DMS79 treated with DMSO at 0.1 percent for 48 hours (cell line): Measurements from ENCODE around the gene GTPBP3.
A peak's percentile ranks its signal among the peaks of the same experiment; 100 is the strongest.

Source experiments
- DNase-seq: peaks from one replicate; lab custom pipeline; 2025; lab: John Stamatoyannopoulos, UW

Gene GTPBP3

GRCh38 chr19:17309198-17309964 is 28.0 kb upstream of the GTPBP3 start, which contains the start of gene DDA1:
DDA1 (plus strand) TSS chr19:17309563; CDS start chr19:17309655, 92 bp downstream.
- peak; percentile 98 for DNase-seq

- DNase-seq, result peak; percentile 16
Measured at GRCh38 chr19:17309965-17310461, 27.3 kb upstream of the GTPBP3 start.

GRCh38 chr19:17311455-17312188 is 25.7 kb upstream of the GTPBP3 start:
- no peak for DNase-seq

GRCh38 chr19:17312189-17313113 is 24.9 kb upstream of the GTPBP3 start:
- DNase-seq, result no peak

GRCh38 chr19:17314007-17314593 is 23.3 kb upstream of the GTPBP3 start:
- DNase-seq, result no peak

- no peak for DNase-seq
Measured at GRCh38 chr19:17318966-17319365, 18.4 kb upstream of the GTPBP3 start.

GRCh38 chr19:17319473-17320238 is 17.7 kb upstream of the GTPBP3 start:
- DNase-seq, result no peak

GRCh38 chr19:17320435-17320834 is 16.9 kb upstream of the GTPBP3 start:
- no peak for DNase-seq

- DNase-seq, result no peak
Measured at GRCh38 chr19:17321655-17322489, 15.5 kb upstream of the GTPBP3 start.

- DNase-seq, result no peak
Measured at GRCh38 chr19:17322854-17323253, 14.5 kb upstream of the GTPBP3 start.

- DNase-seq, result no peak
Measured at GRCh38 chr19:17323300-17323963, 13.9 kb upstream of the GTPBP3 start.

GRCh38 chr19:17323964-17324332 is 13.4 kb upstream of the GTPBP3 start:
- no peak for DNase-seq

- no peak for DNase-seq
Measured at GRCh38 chr19:17324357-17325114, 12.8 kb upstream of the GTPBP3 start.

- DNase-seq, result no peak
Measured at GRCh38 chr19:17325133-17325532, 12.2 kb upstream of the GTPBP3 start.

GRCh38 chr19:17325881-17326594 is 11.3 kb upstream of the GTPBP3 start:
- no peak for DNase-seq

- DNase-seq, result no peak
Measured at GRCh38 chr19:17326595-17326966, 10.8 kb upstream of the GTPBP3 start.

- no peak for DNase-seq
Measured at GRCh38 chr19:17327068-17327653, 10.2 kb upstream of the GTPBP3 start.
